Endodermal cell (in vitro differentiated cells): ENCODE results near the gene TMTC4. TPM values are rescaled to one million over a fixed set of nuclear protein-coding genes. Genes with fewer than 3 reads are reported as not detected.
"Not testable (repeated sequence)": the region's sequence is repeated elsewhere in the genome, so short reads cannot be mapped to it uniquely, and the experiment has no call there.

ENCODE experiments used
- DNase-seq: peaks from one replicate; pipeline ENCODE4 v3.0.0-alpha.2; 2017
- H3K27ac ChIP-seq: 2 replicates; pipeline ENCODE4 v1.5.1; 2013; ENCODE audit warnings: mild to moderate bottlenecking, low read depth, low read length, moderate library complexity
- H3K27me3 ChIP-seq: 2 replicates; pipeline ENCODE4 v1.6.1; 2013; ENCODE audit warnings: mild to moderate bottlenecking, low read length, moderate library complexity; ENCODE audit not compliant: insufficient read depth, control insufficient read depth, poor library complexity, severe bottlenecking
- H3K36me3 ChIP-seq: 2 replicates; pipeline ENCODE4 v1.7.0; 2013; ENCODE audit warnings: mild to moderate bottlenecking, low read length, moderate library complexity; ENCODE audit not compliant: control insufficient read depth, insufficient read depth
- H3K4me1 ChIP-seq: one replicate; pipeline ENCODE4 v1.7.0; 2013; ENCODE audit warnings: low read length; ENCODE audit not compliant: control insufficient read depth, insufficient read depth
- H3K4me3 ChIP-seq: 2 replicates; pipeline ENCODE4 v1.5.1; 2013; ENCODE audit warnings: mild to moderate bottlenecking, low read length, moderate library complexity
- H3K9ac ChIP-seq: 2 replicates; pipeline ENCODE4 v1.6.1; 2013; ENCODE audit warnings: mild to moderate bottlenecking, low read length, moderate library complexity; ENCODE audit not compliant: poor library complexity, severe bottlenecking; ENCODE audit errors: extremely low read depth
- H3K9me3 ChIP-seq: 2 replicates; pipeline ENCODE4 v1.6.1; 2013; ENCODE audit warnings: mild to moderate bottlenecking, low read length, moderate library complexity; ENCODE audit not compliant: control insufficient read depth
- H3K27ac Mint-ChIP-seq: 2 replicates; pipeline ENCODE4 v1.8.0; 2020; ENCODE audit warnings: mixed read lengths
- H3K27me3 Mint-ChIP-seq: 2 replicates; pipeline ENCODE4 v1.8.0; 2021; ENCODE audit warnings: mild to moderate bottlenecking, mixed read lengths; ENCODE audit not compliant: insufficient read depth
- H3K36me3 Mint-ChIP-seq: 2 replicates; pipeline ENCODE4 v1.8.0; 2020; ENCODE audit warnings: low read depth, mixed read lengths
- H3K4me1 Mint-ChIP-seq: 2 replicates; pipeline ENCODE4 v1.8.0; 2020; ENCODE audit warnings: mixed read lengths
- H3K4me3 Mint-ChIP-seq: 2 replicates; pipeline ENCODE4 v1.8.0; 2020; ENCODE audit warnings: mild to moderate bottlenecking, moderate library complexity, mixed read lengths
- H3K9me3 Mint-ChIP-seq: 2 replicates; pipeline ENCODE4 v1.8.0; 2020; ENCODE audit warnings: mild to moderate bottlenecking, mixed read lengths
- CTCF ChIP-seq: fragments of 200-600 bp; sonication (generic); conservative IDR thresholded peaks from 2 replicates; pipeline ENCODE4 v1.5.0; 2021; ENCODE audit warnings: antibody characterized with exemption, mild to moderate bottlenecking
- WGBS, 2 experiments: methylation state at CpG; one replicate each; pipeline versions ENCODE4 v1.1.5 to v1.1.7; 2013; ENCODE audit warnings: missing lambda C conversion rate in 2 of 2, mixed read lengths in 1 of 2; ENCODE audit not compliant: insufficient coverage in 1 of 2, insufficient read length in 1 of 2; 5-methylcytosine and 5-hydroxymethylcytosine counted together
- total RNA-seq, 2 donors: library from RNA; stranded (reverse); fragmentation: NEBNext Ultra II Directional in 1 of 2; extraction: Animal tissue kit (Norgen Biotek cat#: 25700) in 1 of 2; gene quantifications; 2 replicates in 1 of 2; 3 replicates in 1 of 2; pipeline ENCODE4 v1.2.1, GENCODE V29; 2021

TMTC4 gene
- total RNA-seq, 2 donors from 2014 or later, result 29.8 to 40.0 TPM

- DNase-seq, result no peak
- Mint-ChIP-seq H3K9me3 (no peaks in the 10 kb centered on the region), H3K27me3 (no peaks in the 10 kb centered on the region), H3K27ac (no peak overlapping the region), H3K36me3 (no peaks in the 10 kb centered on the region), H3K4me3 (no peak overlapping the region), H3K4me1 (no peaks in the 10 kb centered on the region)
- Histone ChIP-seq H3K36me3 (no peaks in the 10 kb centered on the region), H3K9me3 (no peaks in the 10 kb centered on the region), H3K27ac (no peak overlapping the region), H3K4me3 (no peak overlapping the region), H3K9ac (no peak overlapping the region), H3K4me1 (peaks cover 3% of the 10 kb centered on the region), H3K27me3 (no peaks in the 10 kb centered on the region)
- no peak for TF ChIP-seq CTCF
- 90 to 93% methylated on average over 6 to 12 of the region's 12 CpGs for WGBS, 2 experiments
Measured at GRCh38 chr13:100707818-100708740, 33.5 kb upstream of the TMTC4 start.

- H3K9me3 Mint-ChIP-seq, result peaks cover 11% of the 10 kb centered on the region
- 43% methylated on average over 8 of the region's 16 CpGs; no CpG with 5 or more reads in 1 of the 2 experiments for WGBS, 2 experiments
- H3K27ac ChIP-seq, H3K4me1 ChIP-seq, H3K4me3 Mint-ChIP-seq, H3K27ac Mint-ChIP-seq, DNase-seq, H3K4me3 ChIP-seq, H3K27me3 ChIP-seq, H3K27me3 Mint-ChIP-seq, H3K36me3 ChIP-seq, H3K9me3 ChIP-seq, H3K36me3 Mint-ChIP-seq, H3K4me1 Mint-ChIP-seq, H3K9ac ChIP-seq: not testable (repeated sequence)
Measured at GRCh38 chr13:100698331-100698730, 23.7 kb upstream of the TMTC4 start.

GRCh38 chr13:100695509-100695773 lies 20.8 kb upstream of the TMTC4 start:
- Histone ChIP-seq H3K4me3 (no peak overlapping the region), H3K9ac (no peak overlapping the region), H3K4me1 (no peaks in the 10 kb centered on the region), H3K9me3 (peaks cover 4% of the 10 kb centered on the region), H3K27ac (no peak overlapping the region), H3K36me3 (no peaks in the 10 kb centered on the region), H3K27me3 (no peaks in the 10 kb centered on the region)
- peaks cover 3% of the 10 kb centered on the region for H3K36me3 Mint-ChIP-seq
- 96 to 100% methylated on average over 2 of the region's 2 CpGs for WGBS, 2 experiments
- H3K27me3 Mint-ChIP-seq, result peaks cover 3% of the 10 kb centered on the region
- H3K27ac Mint-ChIP-seq, result no peak overlapping the region
- peaks cover 4% of the 10 kb centered on the region for H3K4me1 Mint-ChIP-seq
- H3K4me3 Mint-ChIP-seq, result no peak overlapping the region
- no peak for DNase-seq
- no peak for TF ChIP-seq CTCF
- H3K9me3 Mint-ChIP-seq, result peaks cover 24% of the 10 kb centered on the region
